GM12864 (cell line): ENCODE results near the gene ADAMTS13.

ENCODE experiments used
- DNase-seq: peaks from one replicate; pipeline ENCODE4 v3.0.0-alpha.2; 2011; ENCODE audit warnings: low read depth
- H3K4me3 ChIP-seq: 2 replicates; pipeline ENCODE4 v1.5.1; 2011; ENCODE audit warnings: mild to moderate bottlenecking, low read depth, low read length, control low read depth
- TF ChIP-seq, protein P1 (sequence below): IDR thresholded peaks from 2 replicates; pipeline ENCODE4 v1.5.1; 2011; ENCODE audit warnings: low read depth, mild to moderate bottlenecking, moderate library complexity, low read length, control low read depth, inconsistent platforms; ENCODE audit errors: missing control alignments

Gene ADAMTS13

DNA sequence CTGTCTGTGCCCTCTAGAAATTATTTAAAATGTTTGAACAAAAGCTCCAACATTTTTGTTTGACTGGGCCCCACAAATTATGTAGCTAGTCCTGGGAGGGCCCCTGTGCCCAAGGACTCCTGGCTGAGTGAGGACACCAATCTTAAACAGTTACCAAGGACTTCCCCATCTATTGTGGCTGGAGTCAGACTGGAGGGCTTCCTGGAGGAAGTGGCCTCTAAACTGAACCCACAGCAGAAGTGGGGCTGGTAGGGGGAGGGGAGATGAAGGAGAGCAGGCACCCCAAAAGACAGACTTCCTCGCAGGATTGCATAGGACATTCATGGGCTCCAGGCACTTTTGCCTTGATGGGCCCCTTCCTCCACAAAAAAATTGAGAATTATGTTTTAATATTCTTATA, 8.1 kb downstream of the ADAMTS13 start:
- TF ChIP-seq, protein P1, sequence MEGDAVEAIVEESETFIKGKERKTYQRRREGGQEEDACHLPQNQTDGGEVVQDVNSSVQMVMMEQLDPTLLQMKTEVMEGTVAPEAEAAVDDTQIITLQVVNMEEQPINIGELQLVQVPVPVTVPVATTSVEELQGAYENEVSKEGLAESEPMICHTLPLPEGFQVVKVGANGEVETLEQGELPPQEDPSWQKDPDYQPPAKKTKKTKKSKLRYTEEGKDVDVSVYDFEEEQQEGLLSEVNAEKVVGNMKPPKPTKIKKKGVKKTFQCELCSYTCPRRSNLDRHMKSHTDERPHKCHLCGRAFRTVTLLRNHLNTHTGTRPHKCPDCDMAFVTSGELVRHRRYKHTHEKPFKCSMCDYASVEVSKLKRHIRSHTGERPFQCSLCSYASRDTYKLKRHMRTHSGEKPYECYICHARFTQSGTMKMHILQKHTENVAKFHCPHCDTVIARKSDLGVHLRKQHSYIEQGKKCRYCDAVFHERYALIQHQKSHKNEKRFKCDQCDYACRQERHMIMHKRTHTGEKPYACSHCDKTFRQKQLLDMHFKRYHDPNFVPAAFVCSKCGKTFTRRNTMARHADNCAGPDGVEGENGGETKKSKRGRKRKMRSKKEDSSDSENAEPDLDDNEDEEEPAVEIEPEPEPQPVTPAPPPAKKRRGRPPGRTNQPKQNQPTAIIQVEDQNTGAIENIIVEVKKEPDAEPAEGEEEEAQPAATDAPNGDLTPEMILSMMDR: no peak
- DNase-seq: no peak

DNA sequence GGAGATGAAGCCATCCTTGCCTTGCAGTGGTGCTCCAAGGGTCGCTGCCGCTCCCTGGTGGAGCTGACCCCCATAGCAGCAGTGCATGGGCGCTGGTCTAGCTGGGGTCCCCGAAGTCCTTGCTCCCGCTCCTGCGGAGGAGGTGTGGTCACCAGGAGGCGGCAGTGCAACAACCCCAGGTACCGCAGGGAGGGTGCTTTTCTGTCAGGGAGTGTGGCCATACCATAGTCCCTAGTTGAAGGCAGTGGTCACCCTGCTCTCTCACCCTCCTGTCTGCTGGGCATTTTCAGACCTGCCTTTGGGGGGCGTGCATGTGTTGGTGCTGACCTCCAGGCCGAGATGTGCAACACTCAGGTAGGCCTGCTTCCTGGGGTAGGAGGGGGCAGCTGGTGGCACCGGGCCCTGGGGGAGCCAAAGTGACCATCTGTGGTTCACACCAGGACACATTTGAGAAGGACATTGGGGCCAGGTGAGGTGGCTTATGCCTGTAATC, 11.2 kb downstream of the ADAMTS13 start:
- no peak for DNase-seq
- H3K4me3 ChIP-seq: no peak overlapping the region
- TF ChIP-seq, protein P1: no peak

More for the DNA sequence above, 8.1 kb downstream of the ADAMTS13 start:
- H3K4me3 ChIP-seq: no peak overlapping the region

DNA sequence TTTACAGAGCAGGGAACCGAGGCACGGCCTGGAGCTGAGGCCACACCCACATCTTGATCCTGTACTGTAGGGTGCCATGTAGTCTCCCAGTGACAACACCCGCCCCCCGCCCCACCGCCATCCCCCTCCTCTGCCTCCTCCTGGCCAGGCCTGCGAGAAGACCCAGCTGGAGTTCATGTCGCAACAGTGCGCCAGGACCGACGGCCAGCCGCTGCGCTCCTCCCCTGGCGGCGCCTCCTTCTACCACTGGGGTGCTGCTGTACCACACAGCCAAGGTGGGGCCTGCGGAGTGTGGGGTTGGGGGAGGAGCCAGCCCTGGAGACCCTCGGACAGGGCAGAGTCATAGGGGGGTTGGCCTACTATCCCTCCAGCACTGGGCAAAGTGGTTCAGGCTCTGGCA, 14.5 kb downstream of the ADAMTS13 start:
- no peak for DNase-seq
- H3K4me3 ChIP-seq: no peak overlapping the region
- TF ChIP-seq, protein P1: no peak

DNA sequence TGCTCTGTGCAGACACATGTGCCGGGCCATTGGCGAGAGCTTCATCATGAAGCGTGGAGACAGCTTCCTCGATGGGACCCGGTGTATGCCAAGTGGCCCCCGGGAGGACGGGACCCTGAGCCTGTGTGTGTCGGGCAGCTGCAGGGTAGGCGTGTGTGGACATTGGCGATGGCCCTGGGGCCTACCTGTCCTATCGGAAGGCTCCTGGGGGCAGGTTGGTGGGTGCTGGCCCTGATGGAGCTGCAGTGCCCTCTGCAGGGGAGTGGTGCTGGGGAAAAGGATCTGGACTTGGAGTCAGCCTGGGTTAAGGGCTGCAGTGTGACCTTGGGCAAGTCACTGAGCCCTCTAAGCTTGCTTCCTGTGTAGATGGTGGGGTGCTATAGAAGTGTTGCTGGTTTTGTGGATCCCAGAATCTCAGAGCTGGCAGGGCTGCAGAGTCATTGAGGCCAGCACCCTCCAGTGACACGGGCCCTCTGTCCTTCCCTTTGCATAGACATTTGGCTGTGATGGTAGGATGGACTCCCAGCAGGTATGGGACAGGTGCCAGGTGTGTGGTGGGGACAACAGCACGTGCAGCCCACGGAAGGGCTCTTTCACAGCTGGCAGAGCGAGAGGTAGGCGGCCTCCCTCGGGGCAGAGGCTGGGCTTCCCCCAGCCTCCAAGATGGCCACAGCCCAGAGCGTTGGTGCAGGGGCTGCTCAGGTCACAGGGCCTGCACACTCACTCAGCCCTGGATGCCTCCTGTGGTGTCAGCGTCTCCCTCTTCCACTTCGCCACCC, 15.8 kb downstream of the ADAMTS13 start:
- no peak for DNase-seq
- no peak overlapping the region for H3K4me3 ChIP-seq
- TF ChIP-seq, protein P1: peak; percentile 62

DNA sequence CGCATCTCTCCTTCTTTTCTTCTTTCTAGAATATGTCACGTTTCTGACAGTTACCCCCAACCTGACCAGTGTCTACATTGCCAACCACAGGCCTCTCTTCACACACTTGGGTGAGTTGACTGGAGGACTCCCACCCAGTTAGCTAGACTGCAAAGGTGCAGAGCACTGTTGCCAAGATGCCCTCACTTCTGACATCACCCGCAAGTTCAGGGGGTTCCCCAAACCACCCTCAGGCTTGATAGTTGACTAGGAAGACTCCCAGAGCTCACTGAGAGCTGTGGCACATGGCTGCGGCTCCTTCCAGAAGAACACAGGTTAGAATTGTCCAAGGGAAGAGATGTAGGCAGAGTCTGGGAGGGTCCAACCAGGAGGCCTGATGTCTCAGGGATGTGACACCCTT, 17.2 kb downstream of the ADAMTS13 start:
- TF ChIP-seq, protein P1: no peak
- no peak for DNase-seq
- H3K4me3 ChIP-seq: no peak overlapping the region

DNA sequence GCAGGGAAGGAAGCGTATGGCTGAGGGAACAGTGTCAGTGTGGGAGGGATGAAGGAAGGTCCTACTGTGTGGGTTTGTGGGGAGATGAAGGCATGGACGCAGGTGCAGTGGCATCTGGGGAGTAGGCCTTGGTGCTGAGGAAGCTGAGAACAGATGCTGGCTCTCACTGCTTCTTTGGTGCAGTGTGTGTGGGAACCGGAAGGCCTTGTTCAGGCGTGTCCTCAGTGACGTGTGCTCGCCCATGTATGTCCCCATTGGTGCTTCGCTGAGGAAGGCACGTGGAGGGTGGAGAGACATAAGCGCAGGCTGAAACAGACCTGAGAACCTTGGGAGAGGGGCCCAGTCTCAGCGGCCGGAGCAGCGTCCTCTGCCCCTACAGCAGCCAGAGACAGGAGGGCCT, 18.7 kb downstream of the ADAMTS13 start:
- peak; percentile 66 for DNase-seq
- TF ChIP-seq, protein P1: no peak
- H3K4me3 ChIP-seq: no peak overlapping the region

DNA sequence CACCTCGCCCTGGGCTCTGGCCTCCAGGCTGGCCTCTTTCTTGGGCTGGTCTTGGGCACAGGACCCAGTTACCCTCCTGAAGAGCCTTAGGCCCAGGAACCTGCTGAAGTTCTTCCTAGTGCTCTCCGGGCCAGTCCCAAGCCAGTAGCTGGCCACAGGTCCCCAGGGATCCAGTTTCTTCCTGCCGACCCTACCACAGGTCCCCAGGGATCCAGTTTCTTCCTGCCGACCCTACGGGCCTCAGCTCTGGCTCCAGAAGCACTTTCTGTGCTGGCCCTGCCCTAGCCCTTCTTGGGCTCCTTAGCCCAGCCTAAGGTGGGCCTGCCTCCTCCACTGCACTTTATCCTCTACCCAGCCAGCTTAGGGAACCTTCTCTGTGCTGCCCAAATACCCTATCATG, 19.4 kb downstream of the ADAMTS13 start:
- no peak overlapping the region for H3K4me3 ChIP-seq
- no peak for DNase-seq
- TF ChIP-seq, protein P1: no peak
